Transverse colon (tissue), 4 donors: ENCODE results near the gene FCRL3.

Experiments
- POLR2A ChIP-seq: fragments of 450-650 bp; IDR thresholded peaks from one replicate; pipeline ENCODE4 v1.6.1; 2016; ENCODE audit warnings: antibody characterized with exemption, mild to moderate bottlenecking, moderate library complexity
- POLR2AphosphoS5 ChIP-seq, 3 donors: sonication (generic); formaldehyde crosslinking; IDR thresholded peaks; one replicate each; pipeline ENCODE4 v1.6.1; 2016; ENCODE audit warnings: antibody characterized with exemption in 3 of 3
- TF ChIP-seq, protein P1 (sequence below), 5 experiments: fragments of 200-600 bp in 3 of 5; fragments of 450-650 bp in 2 of 5; sonication (generic) in 3 of 5; IDR thresholded peaks; 1 replicate in 2 of 5; 2 replicates in 3 of 5; pipeline ENCODE4 v1.5.1; 2016 to 2017; ENCODE audit warnings: antibody characterized with exemption in 5 of 5, inconsistent platforms in 3 of 5, mild to moderate bottlenecking in 2 of 5, moderate library complexity in 1 of 5

DNA sequence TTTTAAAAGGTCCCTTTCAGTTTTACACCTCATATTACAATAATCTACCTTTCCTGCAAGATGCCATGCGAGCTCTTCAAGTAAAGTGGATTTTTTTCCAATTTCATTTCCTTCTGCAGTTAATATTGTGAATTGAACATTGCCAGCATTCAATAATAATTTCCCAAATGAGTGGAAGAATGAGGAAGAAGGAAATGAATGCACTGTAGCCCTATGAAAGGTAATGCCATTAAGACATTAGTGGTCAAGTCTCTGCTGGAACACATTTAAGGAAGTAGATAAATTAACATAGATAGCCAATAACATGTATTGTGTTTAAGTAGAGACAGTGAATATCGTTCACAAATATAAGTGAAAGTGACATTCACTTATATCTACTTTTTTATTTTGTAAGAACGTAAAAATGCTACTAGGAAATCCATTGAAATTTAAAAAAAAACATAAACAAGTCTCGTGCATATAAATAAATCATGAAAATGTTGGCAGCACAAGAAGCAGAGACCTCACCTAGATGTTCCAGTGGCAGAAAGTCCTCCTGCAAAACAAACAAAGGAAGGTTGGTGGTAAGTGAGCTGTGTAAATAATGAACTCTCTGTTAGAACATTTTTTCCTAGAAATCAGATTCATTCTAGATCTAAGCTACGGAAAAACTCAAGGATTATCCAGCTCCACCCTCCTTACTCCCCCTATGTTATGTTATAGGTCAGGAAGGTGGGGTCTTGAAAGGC lies 17.7 kb downstream of the FCRL3 start:
- TF ChIP-seq, protein P1, sequence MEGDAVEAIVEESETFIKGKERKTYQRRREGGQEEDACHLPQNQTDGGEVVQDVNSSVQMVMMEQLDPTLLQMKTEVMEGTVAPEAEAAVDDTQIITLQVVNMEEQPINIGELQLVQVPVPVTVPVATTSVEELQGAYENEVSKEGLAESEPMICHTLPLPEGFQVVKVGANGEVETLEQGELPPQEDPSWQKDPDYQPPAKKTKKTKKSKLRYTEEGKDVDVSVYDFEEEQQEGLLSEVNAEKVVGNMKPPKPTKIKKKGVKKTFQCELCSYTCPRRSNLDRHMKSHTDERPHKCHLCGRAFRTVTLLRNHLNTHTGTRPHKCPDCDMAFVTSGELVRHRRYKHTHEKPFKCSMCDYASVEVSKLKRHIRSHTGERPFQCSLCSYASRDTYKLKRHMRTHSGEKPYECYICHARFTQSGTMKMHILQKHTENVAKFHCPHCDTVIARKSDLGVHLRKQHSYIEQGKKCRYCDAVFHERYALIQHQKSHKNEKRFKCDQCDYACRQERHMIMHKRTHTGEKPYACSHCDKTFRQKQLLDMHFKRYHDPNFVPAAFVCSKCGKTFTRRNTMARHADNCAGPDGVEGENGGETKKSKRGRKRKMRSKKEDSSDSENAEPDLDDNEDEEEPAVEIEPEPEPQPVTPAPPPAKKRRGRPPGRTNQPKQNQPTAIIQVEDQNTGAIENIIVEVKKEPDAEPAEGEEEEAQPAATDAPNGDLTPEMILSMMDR (IDR thresholded peaks at IDR 0.05): no peak
- no peak for TF ChIP-seq POLR2AphosphoS5 (IDR thresholded peaks at IDR 0.05)
- no peak for TF ChIP-seq POLR2A
